Activated B cell treated with CpG ODN at 0.5 μM for 24 hours (primary cell): ENCODE measurements around the gene GFY. TPM values are rescaled to one million over a fixed set of nuclear protein-coding genes. Genes with fewer than 3 reads are reported as not detected.

ENCODE experiments used
- ATAC-seq: fragments of 200-7000 bp; cut with Tn5 transposase; one replicate; pipeline ENCODE4 v1.10.0; 2021; ENCODE audit warnings: low read depth, mild to moderate bottlenecking, moderate library complexity
- CTCF ChIA-PET: fragments of 350-600 bp; sonication (Branson Sonifier 250); formaldehyde crosslinking; loops from one replicate; lab custom pipeline; 2021; ENCODE audit warnings: antibody characterized with exemption; lab: Charles Lee
- POLR2A ChIA-PET: fragments of 350-600 bp; sonication (Branson Sonifier 250); formaldehyde crosslinking; loops from one replicate; lab custom pipeline; 2021; ENCODE audit warnings: antibody characterized with exemption; lab: Charles Lee
- DNase-seq: peaks from one replicate; pipeline ENCODE4 v3.0.0; 2022
- H3K27ac Mint-ChIP-seq: one replicate; pipeline ENCODE4 v1.8.0; 2020; ENCODE audit warnings: mixed read lengths
- H3K27me3 Mint-ChIP-seq: one replicate; pipeline ENCODE4 v1.8.0; 2021; ENCODE audit warnings: mixed read lengths
- H3K36me3 Mint-ChIP-seq: one replicate; pipeline ENCODE4 v1.8.0; 2021; ENCODE audit warnings: low read depth, mixed read lengths
- H3K4me1 Mint-ChIP-seq: one replicate; pipeline ENCODE4 v1.8.0; 2021; ENCODE audit warnings: mixed read lengths
- H3K4me3 Mint-ChIP-seq: one replicate; pipeline ENCODE4 v1.8.0; 2020; ENCODE audit warnings: mild to moderate bottlenecking, mixed read lengths
- H3K9me3 Mint-ChIP-seq: one replicate; pipeline ENCODE4 v1.8.0; 2020; ENCODE audit warnings: mixed read lengths
- CTCF ChIP-seq: fragments of 200-600 bp; IDR thresholded peaks from one replicate; pipeline ENCODE4 v1.8.0; 2022; ENCODE audit warnings: antibody characterized with exemption, mild to moderate bottlenecking
- intact Hi-C: fragments of 100-400 bp; cut with micrococcal nuclease; formaldehyde crosslinking; loops from one replicate; pipeline ENCODE4 v1.15.1; 2024
- total RNA-seq: library from RNA; stranded (reverse); gene quantifications from 2 replicates; pipeline ENCODE4 v1.2.3, GENCODE V29; 2022

GFY gene
- total RNA-seq, 1 donor from 2014 or later: not detected

GRCh38 chr19:49430172-49430677 is 5.0 kb downstream of the GFY start:
- Mint-ChIP-seq H3K4me3 (no peak overlapping the region), H3K27ac (no peak overlapping the region), H3K36me3 (no peaks in the 10 kb centered on the region), H3K4me1 (peaks cover 46% of the 10 kb centered on the region), H3K27me3 (peaks cover 74% of the 10 kb centered on the region), H3K9me3 (no peaks in the 10 kb centered on the region)
- DNase-seq (no peak), ATAC-seq (no peak)
- TF ChIP-seq CTCF: no peak
- ChIA-PET CTCF (interaction anchor here (1.1 to 1.3 kb wide), 2 partner anchors 129 to 204 kb away, joined by 3 to 5 read pairs; no protein-coding TSS in a partner anchor), POLR2A (interaction anchor here (0.8 to 1.9 kb wide), 3 partner anchors 10 to 23 kb away, joined by 3 to 4 read pairs (median 3); partner anchors contain the start of gene ALDH16A1)
- intact Hi-C loops: no loop called here

- TF ChIP-seq CTCF: no peak
- CTCF ChIA-PET: interaction anchor here (1.1 to 1.5 kb wide), 3 partner anchors 39 to 205 kb away, joined by 3 to 5 read pairs (median 4); no protein-coding TSS in a partner anchor
- no peaks in the 10 kb centered on the region for H3K36me3 Mint-ChIP-seq
- H3K9me3 Mint-ChIP-seq: no peaks in the 10 kb centered on the region
- H3K27ac Mint-ChIP-seq: no peak overlapping the region
- peaks cover 48% of the 10 kb centered on the region for H3K4me1 Mint-ChIP-seq
- no peak for DNase-seq
- H3K4me3 Mint-ChIP-seq: no peak overlapping the region
- intact Hi-C loops: no loop called here
- no peak for ATAC-seq
- peaks cover 74% of the 10 kb centered on the region for H3K27me3 Mint-ChIP-seq
- POLR2A ChIA-PET: interaction anchor here (0.7 to 1.9 kb wide), 2 partner anchors 15 to 22 kb away, joined by 3 to 4 read pairs; no protein-coding TSS in a partner anchor
Observed at GRCh38 chr19:49430678-49431329, 5.6 kb downstream of the GFY start.

GRCh38 chr19:49431330-49431749 is 6.2 kb downstream of the GFY start:
- no peak for DNase-seq
- Mint-ChIP-seq H3K9me3 (no peaks in the 10 kb centered on the region), H3K4me3 (no peak overlapping the region), H3K4me1 (peaks cover 48% of the 10 kb centered on the region), H3K27me3 (peaks cover 74% of the 10 kb centered on the region), H3K36me3 (no peaks in the 10 kb centered on the region), H3K27ac (no peak overlapping the region)
- peak; percentile 27 for ATAC-seq
- no peak for TF ChIP-seq CTCF
- CTCF ChIA-PET: interaction anchor here (1.5 kb wide), 1 partner anchor 40 kb away, joined by 4 read pairs; no protein-coding TSS in a partner anchor
- POLR2A ChIA-PET: interaction anchor here (0.6 to 0.7 kb wide), 3 partner anchors 16 to 98 kb away, joined by 3 to 7 read pairs (median 3); no protein-coding TSS in a partner anchor
- intact Hi-C loops: no loop called here

- ATAC-seq (peak; percentile 42), DNase-seq (no peak)
- Mint-ChIP-seq H3K36me3 (no peaks in the 10 kb centered on the region), H3K4me3 (no peak overlapping the region), H3K27me3 (peaks cover 73% of the 10 kb centered on the region), H3K4me1 (peaks cover 45% of the 10 kb centered on the region), H3K27ac (no peak overlapping the region), H3K9me3 (no peaks in the 10 kb centered on the region)
- CTCF ChIA-PET: interaction anchor here (1.5 kb wide), 1 partner anchor 41 kb away, joined by 4 read pairs; no protein-coding TSS in a partner anchor
- TF ChIP-seq CTCF: no peak
- intact Hi-C loops: no loop called here
- POLR2A ChIA-PET: interaction anchor here (0.6 kb wide), 3 partner anchors 76 to 99 kb away, joined by 3 to 7 read pairs (median 4); no protein-coding TSS in a partner anchor
Observed at GRCh38 chr19:49432141-49433073, 7.2 kb downstream of the GFY start.
